Spinal cord (tissue), 10 donors: ENCODE results near the gene NEU4. TPM values are rescaled to one million over a fixed set of nuclear protein-coding genes. Genes with fewer than 3 reads are reported as not detected.

Experiments
- DNase-seq, 6 donors: peaks; one replicate each; pipeline versions ENCODE4 v3.0.0 to v3.0.0-alpha.2; 2013 to 2015; ENCODE audit warnings: low spot score in 6 of 6, low read depth in 4 of 6
- H3K27ac ChIP-seq: one replicate; pipeline ENCODE4 v1.5.1; 2013; ENCODE audit warnings: low read depth, low read length, control low read depth
- H3K27me3 ChIP-seq: one replicate; pipeline ENCODE4 v1.6.1; 2013; ENCODE audit warnings: low read length; ENCODE audit not compliant: control insufficient read depth, insufficient read depth
- H3K36me3 ChIP-seq: one replicate; pipeline ENCODE4 v1.6.1; 2013; ENCODE audit warnings: low read length; ENCODE audit not compliant: control insufficient read depth, insufficient read depth
- H3K4me1 ChIP-seq: one replicate; pipeline ENCODE4 v1.6.1; 2013; ENCODE audit warnings: low read length; ENCODE audit not compliant: control insufficient read depth, insufficient read depth
- H3K4me3 ChIP-seq: one replicate; pipeline ENCODE4 v1.5.1; 2013; ENCODE audit warnings: low read depth, low read length, control low read depth
- H3K9me3 ChIP-seq: one replicate; pipeline ENCODE4 v1.6.1; 2013; ENCODE audit warnings: low read length; ENCODE audit not compliant: control insufficient read depth, insufficient read depth
- WGBS: methylation state at CpG from one replicate; pipeline ENCODE4 v1.1.5; 2013; ENCODE audit warnings: missing lambda C conversion rate; ENCODE audit not compliant: insufficient coverage; 5-methylcytosine and 5-hydroxymethylcytosine counted together
- polyA plus RNA-seq, 2 donors: library from polyadenylated mRNA; unstranded; fragments of 120-200 nt; gene quantifications; one replicate each; pipeline ENCODE4 v1.2.1, GENCODE V29; 2013; ENCODE audit not compliant: insufficient read length in 2 of 2
- total RNA-seq, 2 donors: library from RNA; depleted of rRNA in 1 of 2; stranded (reverse); fragments of 120-200 nt in 1 of 2; fragments of >200 nt in 1 of 2; gene quantifications; one replicate each; pipeline versions ENCODE4 v1.2.3 to v1.2.4, GENCODE V29; 2013 to 2014
- donor health status: healthy.

Gene NEU4
- total and polyA plus RNA-seq, 4 donors: 1.2 to 8.3 (median 4.7) TPM

DNA sequence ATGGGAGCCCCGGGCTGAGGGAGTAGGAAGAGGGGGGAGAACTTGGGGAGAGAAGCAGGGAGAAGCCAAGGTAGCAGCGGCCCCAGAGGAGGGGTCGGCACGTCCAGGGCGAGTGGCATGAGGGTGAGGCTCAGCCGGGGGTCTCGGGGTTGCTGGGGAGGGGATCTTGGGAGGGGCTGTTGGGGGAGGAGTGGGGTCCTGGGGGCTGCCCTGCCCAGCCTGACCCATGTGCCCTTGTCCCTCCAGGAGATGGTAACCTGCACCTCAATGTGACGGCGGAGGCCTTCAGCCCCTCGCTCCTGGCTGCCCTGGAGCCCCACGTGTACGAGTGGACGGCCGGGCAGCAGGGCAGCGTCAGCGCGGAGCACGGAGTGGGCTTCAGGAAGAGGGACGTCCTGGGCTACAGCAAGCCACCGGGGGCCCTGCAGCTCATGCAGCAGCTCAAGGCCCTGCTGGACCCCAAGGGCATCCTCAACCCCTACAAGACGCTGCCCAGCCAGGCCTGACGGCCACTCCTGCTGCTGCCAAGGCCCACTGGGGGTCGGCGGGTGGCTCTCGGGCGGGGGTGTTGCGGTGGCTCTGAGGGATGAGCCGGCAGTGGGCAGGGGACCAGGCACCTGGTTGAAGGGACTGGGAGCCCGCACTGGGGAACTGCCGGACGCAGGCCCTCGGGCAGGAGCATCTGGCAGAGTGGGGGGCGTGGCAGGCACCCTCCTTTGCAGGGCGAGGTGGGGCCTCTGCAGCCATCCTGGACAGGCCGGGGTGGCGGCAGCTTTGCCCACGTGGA, 41.3 kb upstream of the NEU4 start:
- peaks cover 10% of the 10 kb centered on the region for H3K4me1 ChIP-seq
- WGBS: 88% methylated on average over 32 of the region's 37 CpGs
- DNase-seq: peak in 1 of 6 donors; percentile 0
- H3K36me3 ChIP-seq: peaks cover 59% of the 10 kb centered on the region
- no peaks in the 10 kb centered on the region for H3K27me3 ChIP-seq
- H3K4me3 ChIP-seq: no peak overlapping the region
- H3K9me3 ChIP-seq: no peaks in the 10 kb centered on the region
- no peak overlapping the region for H3K27ac ChIP-seq

DNA sequence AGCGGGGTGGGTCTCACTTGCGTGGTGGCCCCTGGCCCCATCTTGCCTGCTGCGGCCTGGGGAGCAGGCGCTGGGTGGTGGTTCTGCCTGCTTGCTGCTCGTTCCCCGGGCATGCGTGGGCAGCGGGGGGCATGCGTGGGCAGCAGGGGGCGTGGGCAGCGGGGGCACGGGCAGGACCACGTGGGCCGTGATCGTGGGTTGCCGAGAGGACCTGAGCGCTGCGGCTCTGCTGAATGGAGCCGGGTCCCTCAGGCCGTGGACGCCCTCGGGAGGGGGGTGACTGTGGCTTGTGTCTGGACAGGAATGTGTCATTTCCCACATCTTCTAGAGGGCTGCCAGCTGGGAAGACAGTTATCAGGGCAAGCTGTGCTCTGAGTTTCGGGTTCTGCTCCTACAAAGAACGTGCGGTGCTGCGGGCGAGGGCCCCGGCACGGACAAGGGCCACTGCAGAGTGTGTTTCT, 40.7 kb upstream of the NEU4 start:
- H3K36me3 ChIP-seq: peaks cover 55% of the 10 kb centered on the region
- no peaks in the 10 kb centered on the region for H3K27me3 ChIP-seq
- no peak overlapping the region for H3K4me3 ChIP-seq
- WGBS: 88% methylated on average over 29 of the region's 29 CpGs
- H3K27ac ChIP-seq: no peak overlapping the region
- peaks cover 10% of the 10 kb centered on the region for H3K4me1 ChIP-seq
- DNase-seq: peak in 1 of 6 donors; percentile 0
- no peaks in the 10 kb centered on the region for H3K9me3 ChIP-seq

DNA sequence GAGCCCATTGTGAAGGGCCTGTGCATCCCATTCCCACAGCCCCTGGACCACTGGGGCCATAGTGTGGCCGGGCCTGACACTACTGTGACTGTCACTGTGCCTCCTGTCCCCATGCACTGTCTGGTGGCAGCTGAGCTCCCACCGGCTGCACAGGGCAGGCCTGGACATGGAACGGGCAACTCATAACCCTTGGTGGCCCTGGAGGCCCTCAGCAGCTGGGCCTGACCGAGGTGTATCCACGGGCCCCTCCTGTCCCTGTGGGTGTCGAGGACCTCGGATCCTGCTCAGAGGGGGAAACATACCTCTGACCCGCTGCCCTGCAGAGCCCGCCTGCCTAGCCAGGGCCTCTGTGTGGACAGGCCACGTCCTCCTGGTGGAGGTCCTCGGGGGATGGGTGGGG, 40.1 kb upstream of the NEU4 start:
- 90% methylated on average over 11 of the region's 11 CpGs for WGBS
- Histone ChIP-seq H3K4me1 (peaks cover 10% of the 10 kb centered on the region), H3K4me3 (no peak overlapping the region), H3K9me3 (no peaks in the 10 kb centered on the region), H3K27ac (no peak overlapping the region), H3K27me3 (no peaks in the 10 kb centered on the region), H3K36me3 (peaks cover 51% of the 10 kb centered on the region)
- DNase-seq: no peak

DNA sequence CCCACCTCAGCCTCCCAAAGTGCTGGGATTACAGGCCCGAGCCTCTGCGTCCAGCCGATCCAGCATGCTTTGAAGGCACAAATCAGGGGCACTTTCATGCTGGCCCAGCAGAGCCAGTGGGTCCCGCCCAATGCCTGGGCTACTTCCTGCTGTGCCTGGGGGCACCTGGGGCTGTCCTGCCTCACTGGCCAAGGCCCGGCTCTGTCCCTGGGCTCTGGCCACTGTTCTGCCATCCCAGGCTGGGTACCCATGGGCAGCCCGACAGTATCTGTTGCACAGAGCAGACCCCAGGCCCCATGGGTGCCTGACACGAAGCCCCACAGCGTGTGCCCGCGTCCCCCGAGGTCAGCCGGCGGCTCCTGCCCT, 39.2 kb upstream of the NEU4 start:
- Histone ChIP-seq H3K4me1 (peaks cover 13% of the 10 kb centered on the region), H3K27ac (no peak overlapping the region), H3K36me3 (peaks cover 44% of the 10 kb centered on the region), H3K27me3 (no peaks in the 10 kb centered on the region), H3K4me3 (no peak overlapping the region), H3K9me3 (no peaks in the 10 kb centered on the region)
- DNase-seq: no peak
- 79% methylated on average over 13 of the region's 13 CpGs for WGBS

DNA sequence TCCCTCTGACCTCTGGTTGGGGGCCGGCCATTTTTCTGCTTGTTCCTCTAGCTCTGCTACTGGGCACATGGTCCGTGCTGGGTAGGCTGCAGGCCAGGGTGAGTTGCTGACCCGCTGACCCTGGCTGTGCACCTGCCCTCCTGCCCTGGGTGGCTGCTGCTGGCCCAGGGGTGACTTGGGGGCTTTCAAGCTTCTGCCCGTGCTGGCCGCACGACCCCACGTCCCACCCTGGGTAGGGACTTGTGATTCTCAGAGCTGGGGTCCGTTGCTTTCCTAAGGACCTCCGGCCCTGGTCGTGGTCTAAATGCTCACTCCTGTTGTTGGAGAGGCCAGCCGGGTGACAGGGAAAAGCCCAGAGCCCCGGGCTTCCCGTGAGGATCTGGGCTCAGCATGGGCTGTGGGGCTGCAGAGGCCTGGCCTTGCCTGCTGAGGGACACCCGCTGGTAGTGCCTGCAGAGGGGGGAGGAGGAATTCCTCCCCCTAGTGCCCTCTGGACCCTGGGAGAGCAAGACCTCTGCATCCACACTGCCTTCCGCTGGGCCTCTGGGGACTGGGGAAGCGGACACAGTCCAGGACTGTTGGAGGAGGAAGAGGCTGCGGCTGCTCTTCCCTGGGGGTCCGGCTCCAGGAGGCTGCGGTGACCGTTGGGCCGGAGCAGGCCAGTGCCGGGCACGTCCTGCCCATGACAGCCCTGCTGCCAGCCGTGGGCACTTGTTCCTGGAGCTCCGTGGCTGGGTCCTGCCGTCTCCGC, 38.6 kb upstream of the NEU4 start:
- 63% methylated on average over 26 of the region's 27 CpGs for WGBS
- Histone ChIP-seq H3K27ac (no peak overlapping the region), H3K4me3 (no peak overlapping the region), H3K9me3 (no peaks in the 10 kb centered on the region), H3K27me3 (no peaks in the 10 kb centered on the region), H3K4me1 (peaks cover 17% of the 10 kb centered on the region), H3K36me3 (peaks cover 40% of the 10 kb centered on the region)
- DNase-seq: no peak

DNA sequence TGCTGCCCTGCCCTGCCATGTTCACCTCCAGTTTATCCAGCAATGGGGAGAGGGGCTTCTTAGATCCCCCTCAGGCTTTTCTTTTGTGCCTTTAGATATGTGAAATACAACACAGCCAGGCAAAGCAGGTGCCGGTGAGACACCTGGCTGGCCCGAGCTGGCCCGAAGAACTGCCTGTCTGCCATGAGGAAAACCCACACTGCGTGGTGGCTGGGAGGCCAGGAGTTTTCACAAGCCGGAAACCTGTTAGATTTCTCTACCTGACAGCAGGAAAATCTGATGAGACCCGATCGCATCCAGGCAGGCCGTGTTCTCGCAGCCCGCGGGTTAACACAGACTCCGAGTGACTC, 38.1 kb upstream of the NEU4 start:
- Histone ChIP-seq H3K4me3 (no peak overlapping the region), H3K9me3 (no peaks in the 10 kb centered on the region), H3K27ac (no peak overlapping the region), H3K4me1 (peaks cover 19% of the 10 kb centered on the region), H3K36me3 (peaks cover 40% of the 10 kb centered on the region), H3K27me3 (no peaks in the 10 kb centered on the region)
- no peak for DNase-seq
- WGBS: 94% methylated on average over 12 of the region's 12 CpGs

DNA sequence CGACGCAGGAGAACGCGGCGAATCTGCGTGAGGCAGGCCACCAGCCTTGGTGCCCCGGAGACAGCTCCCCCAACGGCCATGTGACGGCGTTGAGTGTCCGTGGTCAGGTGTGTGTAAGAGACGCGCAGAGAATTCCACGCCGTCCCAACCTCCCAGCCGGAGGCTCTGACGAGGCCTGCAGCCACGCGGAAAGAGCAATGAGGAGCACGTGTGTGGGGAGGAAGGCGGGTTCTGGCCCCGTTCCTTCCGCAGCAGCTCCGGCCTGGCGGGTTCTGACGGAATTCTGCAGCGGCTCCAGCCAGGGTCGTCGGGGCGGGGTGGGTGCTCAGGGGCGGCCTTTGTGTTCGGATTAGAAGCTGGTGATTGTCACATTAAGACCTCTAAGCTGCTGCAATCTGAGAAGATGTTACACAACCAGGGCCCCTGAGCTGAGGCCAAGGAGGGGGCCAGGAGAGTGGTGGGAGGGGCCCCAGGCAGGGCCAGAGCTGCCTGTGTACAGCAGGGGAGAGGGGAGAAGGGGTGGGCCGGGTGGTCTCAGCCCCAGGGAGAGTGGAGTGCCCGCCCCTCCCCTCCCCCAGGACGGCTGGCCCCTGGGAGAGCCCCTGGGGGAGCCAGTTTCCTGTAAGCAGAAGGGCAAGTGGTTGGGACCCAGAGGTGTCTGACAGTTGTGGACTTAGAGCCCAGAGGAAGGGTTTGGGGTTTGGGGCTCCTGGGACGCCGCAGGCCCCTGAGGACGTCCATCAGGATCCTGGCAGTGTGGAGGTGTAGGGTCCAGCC, 37.5 kb upstream of the NEU4 start:
- 70% methylated on average over 35 of the region's 38 CpGs for WGBS
- no peak for DNase-seq

DNA sequence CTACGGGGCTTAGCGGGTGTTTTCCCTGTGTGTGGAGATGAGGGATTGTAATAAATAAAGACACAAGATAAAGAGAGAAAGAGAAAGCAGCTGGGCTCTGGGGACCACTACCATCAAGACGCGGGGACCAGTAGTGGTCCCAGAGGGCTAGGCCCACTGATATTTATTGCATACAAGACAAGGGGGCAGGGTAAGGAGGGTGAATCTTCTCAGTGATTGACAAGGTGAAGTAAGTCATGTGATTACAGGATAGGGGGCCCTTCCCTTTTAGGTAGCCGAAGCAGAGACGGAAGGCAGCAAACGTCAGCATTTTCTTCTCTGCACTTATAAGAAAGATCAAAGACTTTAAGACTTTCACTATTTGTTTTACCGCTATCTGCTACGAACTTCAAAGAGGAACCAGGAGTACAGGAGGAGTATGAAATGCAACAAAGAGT, 36.9 kb upstream of the NEU4 start:
- H3K36me3 ChIP-seq: peaks cover 40% of the 10 kb centered on the region
- no peak overlapping the region for H3K4me3 ChIP-seq
- peaks cover 20% of the 10 kb centered on the region for H3K4me1 ChIP-seq
- DNase-seq: peak in 1 of 6 donors; percentile 11
- H3K9me3 ChIP-seq: no peaks in the 10 kb centered on the region
- no peak overlapping the region for H3K27ac ChIP-seq
- no peaks in the 10 kb centered on the region for H3K27me3 ChIP-seq
- 74% methylated on average over 4 of the region's 9 CpGs for WGBS

More for the DNA sequence above, 37.5 kb upstream of the NEU4 start:
- Histone ChIP-seq H3K27me3 (no peaks in the 10 kb centered on the region), H3K27ac (no peak overlapping the region), H3K4me3 (no peak overlapping the region), H3K36me3 (peaks cover 40% of the 10 kb centered on the region), H3K4me1 (peaks cover 20% of the 10 kb centered on the region), H3K9me3 (no peaks in the 10 kb centered on the region)

DNA sequence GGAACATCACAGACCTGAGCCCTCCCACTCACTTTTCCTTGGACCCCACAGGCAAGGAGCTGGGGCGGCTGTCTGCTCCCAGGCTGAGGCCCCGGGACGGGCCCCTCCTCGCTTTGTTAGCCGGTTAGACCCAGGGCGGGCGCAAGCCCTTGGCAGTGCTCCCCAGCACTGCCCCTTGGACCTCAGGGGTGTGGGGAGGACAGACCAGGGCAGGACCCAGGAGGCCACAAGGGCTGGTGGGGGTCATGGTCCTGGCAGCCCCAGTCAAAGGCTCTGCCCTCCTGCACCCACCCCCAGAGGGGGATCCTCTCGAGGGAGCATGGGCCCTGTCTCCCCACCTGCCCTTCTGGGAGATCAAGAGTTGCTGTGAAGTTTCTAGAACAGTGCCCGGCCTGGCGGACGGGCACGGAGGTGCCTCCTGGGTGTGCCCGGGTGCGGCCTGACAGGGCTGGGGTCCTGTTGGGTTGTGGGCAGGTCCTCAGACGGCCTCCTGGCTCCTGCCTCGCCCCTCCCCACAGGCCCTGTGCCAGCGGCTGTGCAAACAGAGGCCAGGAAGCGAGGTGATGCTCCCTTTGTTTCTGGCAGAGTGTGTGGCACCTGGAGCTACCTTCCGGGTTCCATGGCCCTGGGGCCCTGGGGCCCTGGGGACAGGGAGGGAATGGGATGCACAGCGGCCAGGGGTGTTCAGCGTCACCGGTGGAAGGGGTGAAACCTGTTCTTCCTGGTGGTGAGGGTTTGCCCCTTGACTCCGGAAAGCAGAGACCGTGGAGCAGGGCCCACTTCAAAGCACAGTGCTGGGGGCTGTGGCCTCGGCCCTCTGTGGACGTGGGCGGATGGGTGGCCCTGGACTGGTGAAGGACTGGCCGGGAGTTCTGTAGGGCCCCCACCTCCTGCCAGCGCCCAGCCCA, 35.2 kb upstream of the NEU4 start:
- H3K9me3 ChIP-seq: no peaks in the 10 kb centered on the region
- H3K27me3 ChIP-seq: no peaks in the 10 kb centered on the region
- WGBS: 86% methylated on average over 29 of the region's 29 CpGs
- H3K27ac ChIP-seq: no peak overlapping the region
- H3K4me1 ChIP-seq: peaks cover 20% of the 10 kb centered on the region
- H3K36me3 ChIP-seq: peaks cover 25% of the 10 kb centered on the region
- peak in 1 of 6 donors; percentile 0 for DNase-seq
- no peak overlapping the region for H3K4me3 ChIP-seq
